ENCODE data around the gene SLCO6A1. TPM values are rescaled to one million over a fixed set of nuclear protein-coding genes. Genes with fewer than 3 reads are reported as not detected.

SLCO6A1 gene
- total RNA-seq: not detected
- not detected for polyA plus RNA-seq

- intact Hi-C loops (cut with micrococcal nuclease): no loop called here
- Histone ChIP-seq H3K4me1 (ENCODE audit: insufficient read depth, low read length) (no peaks in the 10 kb centered on the region), H3K9me3 (ENCODE audit: control insufficient read depth in 1 of 2, low read length in 2 of 2) (no peaks in the 10 kb centered on the region), H3K36me3 (ENCODE audit: insufficient read depth, low read length) (no peaks in the 10 kb centered on the region), H3K27ac (ENCODE audit: low read depth, low read length) (no peak within 1 kb of the TSS), H3K4me3 (ENCODE audit: low read length in 2 of 2) (no peak within 1 kb of the TSS), H3K27me3 (ENCODE audit: insufficient read depth, low read length) (no peaks in the 10 kb centered on the region)
- ChIA-PET POLR2A (ENCODE audit: partially characterized antibody) (no interaction called here), CTCF (ENCODE audit: partially characterized antibody) (no interaction called here)
- H3K4me1 Mint-ChIP-seq: no peaks in the 10 kb centered on the region
- H3K4me3 Mint-ChIP-seq: no peak within 1 kb of the TSS
- no peaks in the 10 kb centered on the region for H3K27me3 Mint-ChIP-seq
- peaks cover 0 to 2% (median 0%) of the 10 kb centered on the region in 8 donors for H3K9me3 Mint-ChIP-seq
- DNase-seq: no peak
- no peaks in the 10 kb centered on the region for H3K36me3 Mint-ChIP-seq
- H3K27ac Mint-ChIP-seq: no peak within 1 kb of the TSS
Observed at GRCh38 chr5:102498271-102499034, at the start of gene SLCO6A1. TSS of gene SLCO6A1 (minus strand) at chr5:102499001. CDS start at chr5:102498844, 157 bp downstream.

- H3K27me3 ChIP-seq (ENCODE audit: insufficient read depth, low read length): no peaks in the 10 kb centered on the region
- DNase-seq: no peak
- no peaks in the 10 kb centered on the region for H3K4me1 ChIP-seq (ENCODE audit: insufficient read depth, low read length)
- H3K27me3 Mint-ChIP-seq: peaks cover 0 to 5% of the 10 kb centered on the region in 2 donors
- H3K36me3 Mint-ChIP-seq: no peaks in the 10 kb centered on the region
- H3K36me3 ChIP-seq (ENCODE audit: insufficient read depth, low read length): no peaks in the 10 kb centered on the region
- no peak overlapping the region for H3K27ac Mint-ChIP-seq
- H3K4me1 Mint-ChIP-seq: no peaks in the 10 kb centered on the region
- intact Hi-C loops (cut with micrococcal nuclease): no loop called here
- CTCF ChIA-PET (ENCODE audit: partially characterized antibody): interaction anchor here (1.1 to 1.6 kb wide), 2 partner anchors 9 to 592 kb away, joined by 3 to 6 read pairs; no protein-coding TSS in a partner anchor
- no peak overlapping the region for H3K4me3 Mint-ChIP-seq
- H3K9me3 ChIP-seq (ENCODE audit: control insufficient read depth in 1 of 2, low read length in 2 of 2): no peaks in the 10 kb centered on the region
- no peak overlapping the region for H3K27ac ChIP-seq (ENCODE audit: low read depth, low read length)
- POLR2A ChIA-PET (ENCODE audit: partially characterized antibody): no interaction called here
- H3K9me3 Mint-ChIP-seq: peaks cover 0 to 7% (median 3%) of the 10 kb centered on the region in 8 donors
- H3K4me3 ChIP-seq (ENCODE audit: low read length in 2 of 2): no peak overlapping the region
Observed at GRCh38 chr5:102547141-102548035, 48.6 kb upstream of the SLCO6A1 start.

GRCh38 chr5:102545175-102545574, 46.4 kb upstream of the SLCO6A1 start:
- intact Hi-C loops (cut with micrococcal nuclease): no loop called here
- POLR2A ChIA-PET (ENCODE audit: partially characterized antibody): no interaction called here

GRCh38 chr5:102542057-102542456, 43.3 kb upstream of the SLCO6A1 start:
- ChIA-PET CTCF (ENCODE audit: partially characterized antibody) (no interaction called here), POLR2A (ENCODE audit: partially characterized antibody) (no interaction called here)
- no peaks in the 10 kb centered on the region for H3K4me1 ChIP-seq (ENCODE audit: insufficient read depth, low read length)
- H3K9me3 Mint-ChIP-seq: no peaks in the 10 kb centered on the region
- no peak for DNase-seq
- H3K9me3 ChIP-seq (ENCODE audit: control insufficient read depth in 1 of 2, low read length in 2 of 2): no peaks in the 10 kb centered on the region
- H3K4me3 Mint-ChIP-seq: no peak overlapping the region
- no peak overlapping the region for H3K27ac Mint-ChIP-seq
- H3K4me3 ChIP-seq (ENCODE audit: low read length in 2 of 2): no peak overlapping the region
- H3K27me3 Mint-ChIP-seq: peaks cover 0 to 7% of the 10 kb centered on the region in 2 donors
- intact Hi-C loops (cut with micrococcal nuclease): no loop called here
- no peaks in the 10 kb centered on the region for H3K27me3 ChIP-seq (ENCODE audit: insufficient read depth, low read length)
- H3K4me1 Mint-ChIP-seq: no peaks in the 10 kb centered on the region
- no peaks in the 10 kb centered on the region for H3K36me3 Mint-ChIP-seq
- H3K27ac ChIP-seq (ENCODE audit: low read depth, low read length): no peak overlapping the region
- H3K36me3 ChIP-seq (ENCODE audit: insufficient read depth, low read length): no peaks in the 10 kb centered on the region

More at GRCh38 chr5:102545175-102545574, 46.4 kb upstream of the SLCO6A1 start:
- DNase-seq: no peak
- CTCF ChIA-PET (ENCODE audit: partially characterized antibody): no interaction called here
- Histone ChIP-seq H3K36me3 (ENCODE audit: insufficient read depth, low read length) (no peaks in the 10 kb centered on the region), H3K27me3 (ENCODE audit: insufficient read depth, low read length) (no peaks in the 10 kb centered on the region), H3K4me1 (ENCODE audit: insufficient read depth, low read length) (no peaks in the 10 kb centered on the region), H3K27ac (ENCODE audit: low read depth, low read length) (no peak overlapping the region), H3K9me3 (ENCODE audit: control insufficient read depth in 1 of 2, low read length in 2 of 2) (no peaks in the 10 kb centered on the region), H3K4me3 (ENCODE audit: low read length in 2 of 2) (no peak overlapping the region)
- Mint-ChIP-seq H3K4me3 (no peak overlapping the region), H3K4me1 (no peaks in the 10 kb centered on the region), H3K27me3 (peaks cover 0 to 7% of the 10 kb centered on the region in 2 donors), H3K27ac (no peak overlapping the region), H3K9me3 (peaks cover 0 to 7% (median under 1%) of the 10 kb centered on the region in 8 donors), H3K36me3 (no peaks in the 10 kb centered on the region)

GRCh38 chr5:102539996-102540728, 41.4 kb upstream of the SLCO6A1 start:
- no peak overlapping the region for H3K27ac ChIP-seq (ENCODE audit: low read depth, low read length)
- no peaks in the 10 kb centered on the region for H3K27me3 ChIP-seq (ENCODE audit: insufficient read depth, low read length)
- H3K9me3 ChIP-seq (ENCODE audit: control insufficient read depth in 1 of 2, low read length in 2 of 2): no peaks in the 10 kb centered on the region
- Mint-ChIP-seq H3K4me3 (no peak overlapping the region), H3K4me1 (no peaks in the 10 kb centered on the region), H3K27me3 (peaks cover 0 to 7% of the 10 kb centered on the region in 2 donors), H3K9me3 (no peaks in the 10 kb centered on the region), H3K36me3 (no peaks in the 10 kb centered on the region), H3K27ac (no peak overlapping the region)
- no peak overlapping the region for H3K4me3 ChIP-seq (ENCODE audit: low read length in 2 of 2)
- ChIA-PET CTCF (ENCODE audit: partially characterized antibody) (interaction anchor here (3.9 kb wide), 1 partner anchor 10 kb away, joined by 8 read pairs; no protein-coding TSS in a partner anchor), POLR2A (ENCODE audit: partially characterized antibody) (no interaction called here)
- intact Hi-C loops (cut with micrococcal nuclease): no loop called here
- H3K36me3 ChIP-seq (ENCODE audit: insufficient read depth, low read length): no peaks in the 10 kb centered on the region
- no peak for DNase-seq
- no peaks in the 10 kb centered on the region for H3K4me1 ChIP-seq (ENCODE audit: insufficient read depth, low read length)

- Mint-ChIP-seq H3K27ac (no peak overlapping the region), H3K27me3 (peaks cover 0 to 4% of the 10 kb centered on the region in 2 donors), H3K4me1 (no peaks in the 10 kb centered on the region), H3K4me3 (no peak overlapping the region), H3K9me3 (no peaks in the 10 kb centered on the region), H3K36me3 (no peaks in the 10 kb centered on the region)
- Histone ChIP-seq H3K4me3 (ENCODE audit: low read length in 2 of 2) (no peak overlapping the region), H3K9me3 (ENCODE audit: control insufficient read depth in 1 of 2, low read length in 2 of 2) (no peaks in the 10 kb centered on the region), H3K27ac (ENCODE audit: low read depth, low read length) (no peak overlapping the region), H3K27me3 (ENCODE audit: insufficient read depth, low read length) (no peaks in the 10 kb centered on the region), H3K36me3 (ENCODE audit: insufficient read depth, low read length) (no peaks in the 10 kb centered on the region), H3K4me1 (ENCODE audit: insufficient read depth, low read length) (no peaks in the 10 kb centered on the region)
- POLR2A ChIA-PET (ENCODE audit: partially characterized antibody): no interaction called here
- intact Hi-C loops (cut with micrococcal nuclease): no loop called here
- DNase-seq: no peak
- CTCF ChIA-PET (ENCODE audit: partially characterized antibody): interaction anchor here (3.9 kb wide), 1 partner anchor 11 kb away, joined by 8 read pairs; no protein-coding TSS in a partner anchor
Observed at GRCh38 chr5:102539562-102539961, 40.8 kb upstream of the SLCO6A1 start.

Data from CD4-positive, alpha-beta memory T cell (primary cell).